ENCODE measurements around the gene APOM.

- no peak for TF ChIP-seq CTCF (IDR thresholded peaks at IDR 0.05)
- no peak for TF ChIP-seq EP300 (IDR thresholded peaks at IDR 0.05)
- no peak for TF ChIP-seq POLR2A (IDR thresholded peaks at IDR 0.05)
These were observed 37.8 kb downstream of the APOM start for GRCh38 chr6:31693535-31693934.

Data from ovary (tissue), 3 donors.